ENCODE data around the gene VEPH1.

DNA sequence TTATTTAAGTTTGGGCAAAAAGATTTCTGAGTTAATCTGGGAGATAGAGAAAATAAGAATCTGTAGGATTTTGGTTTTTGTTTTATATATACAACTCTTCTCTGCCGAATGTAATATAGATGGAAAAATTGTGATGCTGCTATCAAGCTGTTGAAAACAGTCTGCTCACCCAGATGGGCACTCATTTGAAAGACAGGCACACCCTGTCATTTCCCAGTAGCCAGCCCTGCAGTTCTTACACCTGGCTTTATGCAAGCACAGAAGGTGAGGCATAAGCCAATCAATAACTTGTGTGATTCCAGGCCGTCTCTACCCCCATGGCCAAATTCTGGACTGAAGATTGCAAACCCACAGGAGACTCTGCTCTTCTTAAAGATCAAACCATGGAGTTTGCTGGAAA, 93.7 kb downstream of the VEPH1 start:
- TF ChIP-seq, protein P1, sequence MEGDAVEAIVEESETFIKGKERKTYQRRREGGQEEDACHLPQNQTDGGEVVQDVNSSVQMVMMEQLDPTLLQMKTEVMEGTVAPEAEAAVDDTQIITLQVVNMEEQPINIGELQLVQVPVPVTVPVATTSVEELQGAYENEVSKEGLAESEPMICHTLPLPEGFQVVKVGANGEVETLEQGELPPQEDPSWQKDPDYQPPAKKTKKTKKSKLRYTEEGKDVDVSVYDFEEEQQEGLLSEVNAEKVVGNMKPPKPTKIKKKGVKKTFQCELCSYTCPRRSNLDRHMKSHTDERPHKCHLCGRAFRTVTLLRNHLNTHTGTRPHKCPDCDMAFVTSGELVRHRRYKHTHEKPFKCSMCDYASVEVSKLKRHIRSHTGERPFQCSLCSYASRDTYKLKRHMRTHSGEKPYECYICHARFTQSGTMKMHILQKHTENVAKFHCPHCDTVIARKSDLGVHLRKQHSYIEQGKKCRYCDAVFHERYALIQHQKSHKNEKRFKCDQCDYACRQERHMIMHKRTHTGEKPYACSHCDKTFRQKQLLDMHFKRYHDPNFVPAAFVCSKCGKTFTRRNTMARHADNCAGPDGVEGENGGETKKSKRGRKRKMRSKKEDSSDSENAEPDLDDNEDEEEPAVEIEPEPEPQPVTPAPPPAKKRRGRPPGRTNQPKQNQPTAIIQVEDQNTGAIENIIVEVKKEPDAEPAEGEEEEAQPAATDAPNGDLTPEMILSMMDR (conservative IDR thresholded peaks at IDR 0.05; ENCODE audit: low read depth, low read length): no peak
- TF ChIP-seq EZH2 (IDR thresholded peaks at IDR 0.05; ENCODE audit: borderline replicate concordance, low read depth, low read length, poor library complexity, severe bottlenecking): no peak

Measured in A673 (cell line).